Measurements from ENCODE around the gene GLIS1.

The GLIS1 gene

DNA sequence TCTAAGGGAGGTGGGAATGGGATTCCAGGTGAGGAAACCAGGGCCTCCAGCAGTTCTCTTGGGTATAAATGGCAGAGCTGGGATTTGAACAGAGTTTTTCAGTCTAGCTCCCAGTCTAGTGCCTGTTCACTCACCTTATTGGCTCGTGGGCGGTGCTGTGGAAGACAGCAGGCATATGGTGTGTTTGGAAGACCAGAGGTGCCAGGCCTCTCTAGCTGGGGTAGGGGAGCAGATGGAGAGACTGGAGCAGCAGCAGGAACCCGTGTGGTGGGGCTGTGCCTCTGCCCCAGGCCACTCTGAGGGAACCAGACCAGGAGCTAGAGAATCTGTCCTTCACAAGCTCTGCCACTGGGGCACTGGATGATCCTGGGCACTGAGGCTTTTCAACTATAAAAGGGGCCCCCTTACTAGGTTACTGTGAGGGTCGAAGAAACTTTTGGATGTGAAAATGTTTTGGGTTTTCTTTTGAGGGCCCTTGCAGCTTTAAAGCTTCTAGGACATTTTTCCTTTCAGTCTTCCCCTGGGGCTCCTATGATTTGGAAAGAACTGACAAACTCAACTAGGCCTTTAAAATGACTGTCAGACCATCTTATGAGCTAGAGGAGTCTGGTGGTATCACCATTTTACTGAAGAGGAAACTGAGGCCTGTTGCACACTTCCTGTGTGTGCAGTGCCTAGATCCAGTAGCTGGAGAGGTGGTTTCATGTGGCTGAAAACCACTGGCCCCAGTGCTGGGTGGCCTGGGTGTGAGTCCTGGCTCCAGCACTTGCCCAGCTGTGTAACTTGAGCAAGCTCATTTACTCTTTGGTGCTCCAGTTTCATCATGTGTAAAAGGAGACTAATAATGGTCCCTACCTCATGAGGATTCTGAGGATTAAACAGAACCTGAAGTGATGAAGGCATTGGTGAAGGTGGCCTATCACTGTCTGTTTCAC lies 273.7 kb downstream of the GLIS1 start:
- no peaks in the 10 kb centered on the region for H3K36me3 ChIP-seq (ENCODE audit: low read depth)
- TF ChIP-seq, protein P1, sequence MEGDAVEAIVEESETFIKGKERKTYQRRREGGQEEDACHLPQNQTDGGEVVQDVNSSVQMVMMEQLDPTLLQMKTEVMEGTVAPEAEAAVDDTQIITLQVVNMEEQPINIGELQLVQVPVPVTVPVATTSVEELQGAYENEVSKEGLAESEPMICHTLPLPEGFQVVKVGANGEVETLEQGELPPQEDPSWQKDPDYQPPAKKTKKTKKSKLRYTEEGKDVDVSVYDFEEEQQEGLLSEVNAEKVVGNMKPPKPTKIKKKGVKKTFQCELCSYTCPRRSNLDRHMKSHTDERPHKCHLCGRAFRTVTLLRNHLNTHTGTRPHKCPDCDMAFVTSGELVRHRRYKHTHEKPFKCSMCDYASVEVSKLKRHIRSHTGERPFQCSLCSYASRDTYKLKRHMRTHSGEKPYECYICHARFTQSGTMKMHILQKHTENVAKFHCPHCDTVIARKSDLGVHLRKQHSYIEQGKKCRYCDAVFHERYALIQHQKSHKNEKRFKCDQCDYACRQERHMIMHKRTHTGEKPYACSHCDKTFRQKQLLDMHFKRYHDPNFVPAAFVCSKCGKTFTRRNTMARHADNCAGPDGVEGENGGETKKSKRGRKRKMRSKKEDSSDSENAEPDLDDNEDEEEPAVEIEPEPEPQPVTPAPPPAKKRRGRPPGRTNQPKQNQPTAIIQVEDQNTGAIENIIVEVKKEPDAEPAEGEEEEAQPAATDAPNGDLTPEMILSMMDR (IDR thresholded peaks at IDR 0.05; ENCODE audit: poor library complexity, severe bottlenecking) = no peak
- H3K27me3 ChIP-seq (ENCODE audit: insufficient read depth, poor library complexity, severe bottlenecking) = no peaks in the 10 kb centered on the region
- no peak overlapping the region for H3K27ac ChIP-seq (ENCODE audit: poor library complexity, severe bottlenecking)
- no peaks in the 10 kb centered on the region for H3K9me3 ChIP-seq (ENCODE audit: severe bottlenecking)
- ATAC-seq (ENCODE audit: low read depth) = no peak
- H3K4me3 ChIP-seq (ENCODE audit: severe bottlenecking) = no peak overlapping the region
- H3K4me1 ChIP-seq (ENCODE audit: insufficient read depth, poor library complexity, severe bottlenecking) = no peaks in the 10 kb centered on the region
- DNase-seq (ENCODE audit: low spot score) = no peak

DNA sequence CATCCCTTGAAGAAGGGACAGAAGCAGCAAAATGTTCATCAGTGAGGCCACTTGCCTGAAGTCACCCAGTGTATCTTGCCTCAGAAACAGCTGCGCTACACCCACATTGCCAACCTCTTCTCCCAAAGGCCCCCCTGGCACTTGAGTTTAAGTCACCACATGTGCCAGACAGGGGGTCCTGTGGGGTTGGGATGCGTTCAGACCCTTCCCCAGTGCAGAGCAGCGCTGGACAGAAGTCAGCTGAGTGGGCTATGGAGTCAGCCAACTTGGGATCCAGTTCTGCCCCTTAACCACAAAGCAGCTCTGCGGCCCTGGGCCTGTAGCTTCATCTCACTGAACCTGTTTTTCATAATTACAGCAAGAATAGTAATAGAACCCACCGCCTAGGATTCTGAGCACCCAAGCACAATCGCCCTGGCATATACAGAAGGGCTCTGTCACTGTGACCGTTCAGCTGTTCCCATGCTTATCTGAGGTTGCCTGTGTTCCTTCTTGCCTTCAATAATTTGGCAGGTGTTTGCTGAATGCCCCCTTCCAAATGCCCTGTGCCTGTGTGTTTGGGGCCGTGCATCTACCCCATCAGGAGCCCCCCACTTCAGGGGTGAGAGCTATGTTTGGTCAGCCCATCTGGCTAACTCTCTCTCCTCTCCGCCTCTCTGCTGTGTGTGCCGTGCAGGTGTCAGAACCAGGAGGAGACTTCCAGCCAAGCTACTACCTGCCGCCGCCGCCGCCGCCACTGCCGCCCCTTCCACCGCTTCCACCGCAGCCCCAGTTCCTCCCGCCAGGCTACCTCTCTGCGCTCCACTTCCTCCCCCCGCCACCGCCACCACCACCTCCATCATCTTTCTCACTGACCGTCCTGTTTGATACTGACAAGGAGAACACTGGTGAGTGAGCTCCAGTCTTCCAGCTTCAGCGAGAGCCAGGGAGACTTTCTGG lies 274.7 kb downstream of the GLIS1 start:
- H3K27me3 ChIP-seq (ENCODE audit: insufficient read depth, poor library complexity, severe bottlenecking) = no peaks in the 10 kb centered on the region
- no peaks in the 10 kb centered on the region for H3K36me3 ChIP-seq (ENCODE audit: low read depth)
- no peak for DNase-seq (ENCODE audit: low spot score)
- H3K9me3 ChIP-seq (ENCODE audit: severe bottlenecking) = no peaks in the 10 kb centered on the region
- no peaks in the 10 kb centered on the region for H3K4me1 ChIP-seq (ENCODE audit: insufficient read depth, poor library complexity, severe bottlenecking)
- H3K27ac ChIP-seq (ENCODE audit: poor library complexity, severe bottlenecking) = no peak overlapping the region
- no peak for ATAC-seq (ENCODE audit: low read depth)
- TF ChIP-seq, protein P1 (IDR thresholded peaks at IDR 0.05; ENCODE audit: poor library complexity, severe bottlenecking) = no peak
- no peak overlapping the region for H3K4me3 ChIP-seq (ENCODE audit: severe bottlenecking)

DNA sequence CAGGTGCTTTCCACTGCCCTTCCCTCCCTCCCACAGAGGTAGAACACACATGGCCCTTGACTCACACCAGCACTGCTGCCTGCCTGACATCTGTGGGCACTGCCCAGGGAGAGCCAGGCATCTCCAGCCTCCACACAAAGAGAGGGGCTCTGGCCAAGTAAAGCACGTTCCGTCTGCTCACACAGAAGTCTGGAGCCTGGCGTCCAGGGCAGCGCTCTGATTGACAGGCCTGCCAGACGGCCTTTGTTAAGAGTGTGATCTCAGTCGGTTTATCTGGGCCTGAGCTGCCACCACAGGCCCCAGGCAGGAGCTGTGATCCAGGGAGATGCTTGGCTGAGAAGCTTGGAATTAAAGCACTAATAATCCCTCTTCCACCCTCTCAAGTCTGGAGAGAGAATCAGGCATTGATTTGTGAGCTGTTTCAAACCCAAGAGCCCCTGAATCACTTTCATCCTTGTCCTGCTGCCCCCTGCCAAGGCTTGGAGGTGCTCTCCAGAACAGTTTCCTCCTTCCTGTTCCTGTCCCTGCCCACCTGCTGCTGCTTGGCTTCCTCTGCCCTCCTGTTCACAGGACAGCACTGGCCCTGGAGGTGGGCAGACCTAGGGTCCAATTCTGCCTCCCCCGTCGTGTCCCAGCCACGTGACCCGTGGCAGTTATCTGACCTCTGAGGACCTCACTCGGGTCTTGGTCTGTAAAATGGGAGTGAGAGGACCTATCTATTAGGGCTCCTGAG lies 276.0 kb downstream of the GLIS1 start:
- Histone ChIP-seq H3K27me3 (ENCODE audit: insufficient read depth, poor library complexity, severe bottlenecking) (no peaks in the 10 kb centered on the region), H3K4me3 (ENCODE audit: severe bottlenecking) (no peak overlapping the region), H3K4me1 (ENCODE audit: insufficient read depth, poor library complexity, severe bottlenecking) (no peaks in the 10 kb centered on the region), H3K27ac (ENCODE audit: poor library complexity, severe bottlenecking) (no peak overlapping the region), H3K9me3 (ENCODE audit: severe bottlenecking) (no peaks in the 10 kb centered on the region), H3K36me3 (ENCODE audit: low read depth) (no peaks in the 10 kb centered on the region)
- DNase-seq (ENCODE audit: low spot score) (no peak), ATAC-seq (ENCODE audit: low read depth) (no peak)
- TF ChIP-seq, protein P1 (IDR thresholded peaks at IDR 0.05; ENCODE audit: poor library complexity, severe bottlenecking) = no peak

DNA sequence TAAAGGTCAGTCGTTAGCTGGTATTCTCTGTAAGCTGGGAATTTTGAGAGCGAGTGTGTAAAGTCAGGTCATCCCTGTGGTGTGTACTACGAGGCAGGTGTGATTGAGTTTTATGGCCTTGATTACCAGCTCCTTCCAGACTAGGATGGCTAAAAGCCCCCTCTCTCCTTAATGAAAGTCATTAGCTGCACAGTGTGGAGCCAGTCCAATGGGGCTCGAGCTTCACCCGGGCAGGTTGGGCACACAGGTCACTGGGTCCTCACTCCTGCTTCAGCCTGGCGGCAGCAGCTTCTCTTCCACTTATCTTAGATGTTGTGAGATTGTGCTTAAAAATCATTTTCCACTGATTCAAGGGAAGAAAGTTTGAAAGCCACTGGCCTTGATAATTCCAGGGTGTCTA lies 276.8 kb downstream of the GLIS1 start:
- DNase-seq (ENCODE audit: low spot score) = no peak
- TF ChIP-seq, protein P1 (IDR thresholded peaks at IDR 0.05; ENCODE audit: poor library complexity, severe bottlenecking) = no peak
- ATAC-seq (ENCODE audit: low read depth) = no peak
- Histone ChIP-seq H3K4me1 (ENCODE audit: insufficient read depth, poor library complexity, severe bottlenecking) (no peaks in the 10 kb centered on the region), H3K9me3 (ENCODE audit: severe bottlenecking) (no peaks in the 10 kb centered on the region), H3K4me3 (ENCODE audit: severe bottlenecking) (no peak overlapping the region), H3K36me3 (ENCODE audit: low read depth) (no peaks in the 10 kb centered on the region), H3K27me3 (ENCODE audit: insufficient read depth, poor library complexity, severe bottlenecking) (peaks cover 4% of the 10 kb centered on the region), H3K27ac (ENCODE audit: poor library complexity, severe bottlenecking) (no peak overlapping the region)

All from RWPE2 (cell line).